Activated naive CD4-positive, alpha-beta T cell treated with anti-CD3 and anti-CD28 coated beads, Interleukin-2, amount 50 U/mL, for 72 hours (primary cell): ENCODE results near the gene MTG1. TPM values are rescaled to one million over a fixed set of nuclear protein-coding genes. Genes with fewer than 3 reads are reported as not detected.
"Not testable (repeated sequence)": the region's sequence is repeated elsewhere in the genome, so short reads cannot be mapped to it uniquely, and the experiment has no call there.

Source experiments
- ATAC-seq, 2 donors: fragments of 150-1000 bp; cut with Tn5 transposase; 2 replicates each; pipeline ENCODE4 v1.10.0; 2021; ENCODE audit warnings: mild to moderate bottlenecking in 2 of 2, moderate library complexity in 2 of 2
- DNase-seq, 2 donors: peaks; one replicate each; pipeline ENCODE4 v3.0.0; 2021 to 2022; ENCODE audit warnings: low spot score in 2 of 2
- H3K27ac Mint-ChIP-seq, 2 donors: one replicate each; pipeline ENCODE4 v1.8.0; 2022; ENCODE audit warnings: mild to moderate bottlenecking in 2 of 2, mixed read lengths in 2 of 2
- H3K36me3 Mint-ChIP-seq, 2 donors: one replicate each; pipeline ENCODE4 v1.8.0; 2022; ENCODE audit warnings: mixed read lengths in 2 of 2
- H3K9me3 Mint-ChIP-seq, 2 donors: one replicate each; pipeline ENCODE4 v1.8.0; 2022; ENCODE audit warnings: mixed read lengths in 2 of 2
- total RNA-seq, 2 donors: library from RNA; stranded (reverse); gene quantifications; one replicate each; pipeline ENCODE4 v1.2.3, GENCODE V29; 2022

The MTG1 gene
- total RNA-seq, 2 donors from 2014 or later = 39.8 to 65.0 TPM

- not testable (repeated sequence) for DNase-seq, ATAC-seq, H3K27ac Mint-ChIP-seq, H3K9me3 Mint-ChIP-seq, H3K36me3 Mint-ChIP-seq
These were observed 7.0 kb upstream of the MTG1 start for GRCh38 chr10:133386951-133387350.

- no peak for ATAC-seq
These were observed 5.6 kb upstream of the MTG1 start for GRCh38 chr10:133388236-133388972.

GRCh38 chr10:133388973-133389818, 4.8 kb upstream of the MTG1 start:
- Mint-ChIP-seq H3K9me3 (no peaks in the 10 kb centered on the region), H3K36me3 (no peaks in the 10 kb centered on the region), H3K27ac (peak overlapping the region; percentile 82 to 91)
- ATAC-seq (peak; percentile 29 to 49), DNase-seq (no peak)

More at GRCh38 chr10:133388236-133388972, 5.6 kb upstream of the MTG1 start:
- Mint-ChIP-seq H3K36me3 (no peaks in the 10 kb centered on the region), H3K9me3 (no peaks in the 10 kb centered on the region), H3K27ac (peak overlapping the region; percentile 82 to 91)
- no peak for DNase-seq

- Mint-ChIP-seq H3K27ac (peak overlapping the region; percentile 91 to 93), H3K36me3 (peaks cover 0 to 6% of the 10 kb centered on the region in 2 donors), H3K9me3 (no peaks in the 10 kb centered on the region)
- peak; percentile 4 to 15 for ATAC-seq
- no peak for DNase-seq
These were observed 3.2 kb upstream of the MTG1 start for GRCh38 chr10:133390597-133391248.

GRCh38 chr10:133391249-133391635, 2.7 kb upstream of the MTG1 start:
- ATAC-seq (no peak), DNase-seq (no peak)
- H3K36me3 Mint-ChIP-seq = peaks cover 0 to 6% of the 10 kb centered on the region in 2 donors
- H3K9me3 Mint-ChIP-seq = no peaks in the 10 kb centered on the region
- peak overlapping the region; percentile 91 to 93 for H3K27ac Mint-ChIP-seq

- Mint-ChIP-seq H3K27ac (peak overlapping the region; percentile 91 to 93), H3K9me3 (no peaks in the 10 kb centered on the region), H3K36me3 (peaks cover 0 to 6% of the 10 kb centered on the region in 2 donors)
- DNase-seq = no peak
- no peak for ATAC-seq
These were observed 2.0 kb upstream of the MTG1 start for GRCh38 chr10:133391761-133392518.

- H3K27ac Mint-ChIP-seq = peak overlapping the region; percentile 47 to 93
- peaks cover 0 to 16% of the 10 kb centered on the region in 2 donors for H3K36me3 Mint-ChIP-seq
- no peak for ATAC-seq
- H3K9me3 Mint-ChIP-seq = no peaks in the 10 kb centered on the region
- DNase-seq = no peak
These were observed 425 bp upstream of the MTG1 start for GRCh38 chr10:133393401-133394063.

GRCh38 chr10:133394801-133395221, 854 bp downstream of the MTG1 start:
- ATAC-seq (no peak), DNase-seq (no peak)
- no peaks in the 10 kb centered on the region for H3K9me3 Mint-ChIP-seq
- H3K36me3 Mint-ChIP-seq = peaks cover 0 to 19% of the 10 kb centered on the region in 2 donors
- H3K27ac Mint-ChIP-seq = peak overlapping the region; percentile 93 to 95

GRCh38 chr10:133396035-133396624, 2.2 kb downstream of the MTG1 start:
- Mint-ChIP-seq H3K27ac (no peak overlapping the region), H3K36me3 (peaks cover 0 to 19% of the 10 kb centered on the region in 2 donors), H3K9me3 (no peaks in the 10 kb centered on the region)
- no peak for ATAC-seq
- DNase-seq = no peak

GRCh38 chr10:133397938-133398337, 4.0 kb downstream of the MTG1 start:
- peaks cover 10 to 33% of the 10 kb centered on the region in 2 donors for H3K36me3 Mint-ChIP-seq
- H3K9me3 Mint-ChIP-seq = no peaks in the 10 kb centered on the region
- DNase-seq (no peak), ATAC-seq (no peak)
- H3K27ac Mint-ChIP-seq = peak overlapping the region; percentile 50 to 81

GRCh38 chr10:133399123-133399601, 5.2 kb downstream of the MTG1 start:
- Mint-ChIP-seq H3K27ac (no peak overlapping the region), H3K36me3 (peaks cover 17 to 38% of the 10 kb centered on the region in 2 donors), H3K9me3 (no peaks in the 10 kb centered on the region)
- ATAC-seq (no peak), DNase-seq (no peak)

GRCh38 chr10:133400624-133401424, 6.9 kb downstream of the MTG1 start:
- ATAC-seq (peak; percentile 63 to 75), DNase-seq (peak in 1 of 2 donors; percentile 16)
- Mint-ChIP-seq H3K36me3 (peaks cover 27 to 38% of the 10 kb centered on the region in 2 donors), H3K9me3 (no peaks in the 10 kb centered on the region), H3K27ac (peak overlapping the region; percentile 61 to 67)

GRCh38 chr10:133401500-133401899, 7.5 kb downstream of the MTG1 start:
- Mint-ChIP-seq H3K9me3 (no peaks in the 10 kb centered on the region), H3K36me3 (peaks cover 31 to 41% of the 10 kb centered on the region in 2 donors), H3K27ac (peak overlapping the region; percentile 67 to 70)
- ATAC-seq (peak in 1 of 2 donors; percentile 15), DNase-seq (peak in 1 of 2 donors; percentile 45)

GRCh38 chr10:133401981-133402725, 8.2 kb downstream of the MTG1 start:
- no peaks in the 10 kb centered on the region for H3K9me3 Mint-ChIP-seq
- H3K27ac Mint-ChIP-seq = peak overlapping the region in 1 of 2 donors; percentile 85
- peak in 1 of 2 donors; percentile 49 for DNase-seq
- peaks cover 36 to 45% of the 10 kb centered on the region in 2 donors for H3K36me3 Mint-ChIP-seq
- no peak for ATAC-seq
